Mesenchymal stem cell (in vitro differentiated cells and primary cell): ENCODE data around the gene TPRKB.

ENCODE experiments used
- DNase-seq: peaks from one replicate; pipeline ENCODE4 v3.0.0-alpha.2; 2013
- H2AFZ ChIP-seq: one replicate; pipeline ENCODE4 v1.6.1; 2013; ENCODE audit warnings: low read depth, mild to moderate bottlenecking, control low read depth, inconsistent platforms, low read length, moderate library complexity
- H2AK5ac ChIP-seq: 2 replicates; pipeline ENCODE4 v1.6.1; 2013; ENCODE audit warnings: low read length, moderate library complexity, mild to moderate bottlenecking, inconsistent platforms; ENCODE audit not compliant: severe bottlenecking
- H2BK120ac ChIP-seq: one replicate; pipeline ENCODE4 v1.6.1; 2013; ENCODE audit warnings: low read depth, mild to moderate bottlenecking, inconsistent platforms, low read length, moderate library complexity
- H2BK12ac ChIP-seq, 2 experiments: one replicate each; pipeline ENCODE4 v1.6.1; 2013; ENCODE audit warnings: inconsistent platforms in 2 of 2, low read length in 2 of 2, mild to moderate bottlenecking in 2 of 2, moderate library complexity in 2 of 2, control low read depth in 1 of 2
- H2BK15ac ChIP-seq: one replicate; pipeline ENCODE4 v1.6.1; 2013; ENCODE audit warnings: mild to moderate bottlenecking, low read depth, inconsistent platforms; ENCODE audit not compliant: poor library complexity, severe bottlenecking
- H2BK5ac ChIP-seq: 2 replicates; pipeline ENCODE4 v1.6.1; 2013; ENCODE audit warnings: low read depth, mild to moderate bottlenecking, low read length, control low read depth, inconsistent platforms; ENCODE audit not compliant: poor library complexity, severe bottlenecking
- H3K14ac ChIP-seq, 2 experiments: one replicate each; pipeline ENCODE4 v1.6.1; 2013; ENCODE audit warnings: inconsistent platforms in 2 of 2, low read length in 2 of 2, control low read depth in 1 of 2, mild to moderate bottlenecking in 1 of 2, moderate library complexity in 1 of 2
- H3K18ac ChIP-seq, 2 experiments: one replicate each; pipeline ENCODE4 v1.6.1; 2013; ENCODE audit warnings: inconsistent platforms in 2 of 2, low read length in 2 of 2, control low read depth in 1 of 2, low read depth in 1 of 2, mild to moderate bottlenecking in 1 of 2
- H3K23ac ChIP-seq, 2 experiments: one replicate each; pipeline ENCODE4 v1.6.1; 2013; ENCODE audit warnings: inconsistent platforms in 2 of 2, low read length in 2 of 2, mild to moderate bottlenecking in 2 of 2, moderate library complexity in 2 of 2, control low read depth in 1 of 2
- H3K27ac ChIP-seq: 2 replicates; pipeline ENCODE4 v1.5.1; 2013; ENCODE audit warnings: mild to moderate bottlenecking, moderate library complexity, low read length, control low read depth, inconsistent platforms; ENCODE audit not compliant: poor library complexity, severe bottlenecking
- H3K27me3 ChIP-seq, 2 experiments: 2 replicates each; pipeline versions ENCODE4 v1.6.1 to v1.7.0; 2013; ENCODE audit warnings: low read length in 2 of 2, mild to moderate bottlenecking in 2 of 2, moderate library complexity in 2 of 2, control low read depth in 1 of 2, inconsistent platforms in 1 of 2; ENCODE audit not compliant: control insufficient read depth in 1 of 2, insufficient read depth in 1 of 2
- H3K36me3 ChIP-seq, 2 experiments: 2 replicates each; pipeline versions ENCODE4 v1.6.1 to v1.7.0; 2013; ENCODE audit warnings: low read length in 2 of 2, control low read depth in 1 of 2, inconsistent platforms in 1 of 2, low read depth in 1 of 2, mild to moderate bottlenecking in 1 of 2; ENCODE audit not compliant: insufficient read depth in 2 of 2, control insufficient read depth in 1 of 2
- H3K4ac ChIP-seq, 2 experiments: one replicate each; pipeline ENCODE4 v1.6.1; 2013; ENCODE audit warnings: inconsistent platforms in 2 of 2, low read length in 2 of 2, mild to moderate bottlenecking in 2 of 2, moderate library complexity in 2 of 2, control low read depth in 1 of 2, low read depth in 1 of 2
- H3K4me1 ChIP-seq: 2 replicates; pipeline ENCODE4 v1.6.1; 2013; ENCODE audit warnings: low read depth, low read length, control low read depth; ENCODE audit not compliant: control insufficient read depth, insufficient read depth
- H3K4me2 ChIP-seq: 2 replicates; pipeline ENCODE4 v1.6.1; 2013; ENCODE audit warnings: low read length, mild to moderate bottlenecking, inconsistent platforms; ENCODE audit not compliant: poor library complexity, severe bottlenecking
- H3K4me3 ChIP-seq, 2 experiments: 2 replicates each; pipeline versions ENCODE4 v1.5.1 to v1.7.0; 2013; ENCODE audit warnings: low read length in 2 of 2, mild to moderate bottlenecking in 2 of 2, control low read depth in 1 of 2, low read depth in 1 of 2; ENCODE audit not compliant: insufficient read depth in 1 of 2
- H3K79me1 ChIP-seq: replicated peaks from 2 replicates; pipeline ENCODE4 v1.6.1; 2013; ENCODE audit warnings: mild to moderate bottlenecking, control low read depth, low read length, inconsistent platforms; ENCODE audit not compliant: poor library complexity, severe bottlenecking
- H3K9ac ChIP-seq: 2 replicates; pipeline ENCODE4 v1.7.0; 2013; ENCODE audit warnings: mild to moderate bottlenecking, low read length, moderate library complexity
- H3K9me3 ChIP-seq: 2 replicates; pipeline ENCODE4 v1.7.0; 2013; ENCODE audit warnings: mild to moderate bottlenecking, low read length; ENCODE audit not compliant: control insufficient read depth
- H4K8ac ChIP-seq: one replicate; pipeline ENCODE4 v1.6.1; 2013; ENCODE audit warnings: inconsistent platforms, mild to moderate bottlenecking, low read length, moderate library complexity
- H4K91ac ChIP-seq: one replicate; pipeline ENCODE4 v1.6.1; 2013; ENCODE audit warnings: mild to moderate bottlenecking, low read length, inconsistent platforms
- WGBS: methylation state at CpG from one replicate; pipeline ENCODE4 v1.1.7; 2013; ENCODE audit warnings: mixed read lengths; 5-methylcytosine and 5-hydroxymethylcytosine counted together

TPRKB gene

DNA sequence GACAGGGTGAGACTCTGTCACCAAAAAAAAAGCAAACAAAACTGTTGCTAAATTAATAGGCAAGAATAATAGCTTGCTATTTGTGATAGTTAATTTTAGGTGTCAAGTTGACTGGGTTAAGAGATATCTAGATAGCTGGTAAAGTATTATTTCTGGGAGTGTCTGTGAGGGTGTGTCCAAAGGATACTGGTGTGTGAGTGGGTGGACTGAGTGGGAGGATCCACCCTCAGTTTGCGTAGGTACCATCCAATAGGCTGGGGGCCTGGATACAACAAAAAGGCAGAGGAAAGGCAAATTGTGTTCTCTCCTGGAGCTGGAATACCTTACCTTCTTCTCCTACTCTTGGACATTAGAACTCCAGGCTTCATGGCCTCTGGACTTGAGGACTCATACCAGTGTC, 27.8 kb upstream of the TPRKB start:
- Histone ChIP-seq H3K9me3 (no peaks in the 10 kb centered on the region), H3K27me3 (no peaks in the 10 kb centered on the region), H2BK120ac (no peak overlapping the region), H2BK5ac (no peak overlapping the region), H3K4me2 (no peak overlapping the region), H2BK12ac (no peak overlapping the region), H3K14ac (no peak overlapping the region), H2AK5ac (no peak overlapping the region), H2BK15ac (no peak overlapping the region), H3K27ac (no peak overlapping the region), H3K18ac (no peak overlapping the region), H3K36me3 (peaks cover 19 to 94% of the 10 kb centered on the region in 2 experiments), H3K79me1 (peaks cover 21% of the 10 kb centered on the region), H3K9ac (no peak overlapping the region), H3K4me1 (no peaks in the 10 kb centered on the region), H3K23ac (no peak overlapping the region), H2AFZ (no peak overlapping the region), H3K4ac (no peak overlapping the region), H3K4me3 (no peak overlapping the region), H4K8ac (no peak overlapping the region), H4K91ac (no peak overlapping the region)
- 91% methylated on average over 1 of the region's 1 CpG for WGBS
- no peak for DNase-seq

- Histone ChIP-seq H4K91ac (no peak overlapping the region), H3K4ac (no peak overlapping the region), H3K4me2 (no peak overlapping the region), H3K9ac (no peak overlapping the region), H3K4me1 (no peaks in the 10 kb centered on the region), H2AK5ac (no peak overlapping the region), H3K4me3 (no peak overlapping the region), H3K9me3 (no peaks in the 10 kb centered on the region), H2BK120ac (no peak overlapping the region), H3K27ac (no peak overlapping the region), H2AFZ (no peak overlapping the region), H4K8ac (no peak overlapping the region), H3K79me1 (peaks cover 21% of the 10 kb centered on the region), H2BK12ac (no peak overlapping the region), H3K14ac (no peak overlapping the region), H3K27me3 (no peaks in the 10 kb centered on the region), H2BK5ac (no peak overlapping the region), H3K18ac (no peak overlapping the region), H2BK15ac (no peak overlapping the region), H3K23ac (no peak overlapping the region), H3K36me3 (peaks cover 27 to 82% of the 10 kb centered on the region in 2 experiments)
- no peak for DNase-seq
- WGBS = no CpG with 5 or more reads among the region's 1 CpG
Measured at GRCh38 chr2:73762571-73762970, 25.4 kb upstream of the TPRKB start.

GRCh38 chr2:73759904-73760303, 22.8 kb upstream of the TPRKB start:
- H2BK12ac ChIP-seq = no peak overlapping the region

GRCh38 chr2:73759285-73759764, 22.2 kb upstream of the TPRKB start:
- H4K91ac ChIP-seq = no peak overlapping the region
- no peak overlapping the region for H4K8ac ChIP-seq
- no peak overlapping the region for H3K18ac ChIP-seq
- H2AK5ac ChIP-seq = no peak overlapping the region
- peaks cover 21% of the 10 kb centered on the region for H3K79me1 ChIP-seq
- H2AFZ ChIP-seq = no peak overlapping the region
- no peaks in the 10 kb centered on the region for H3K9me3 ChIP-seq
- no peaks in the 10 kb centered on the region for H3K4me1 ChIP-seq
- no peak for DNase-seq
- no peak overlapping the region for H3K14ac ChIP-seq
- H3K36me3 ChIP-seq = peaks cover 32 to 70% of the 10 kb centered on the region in 2 experiments
- H3K4me3 ChIP-seq = no peak overlapping the region
- no peak overlapping the region for H3K4ac ChIP-seq
- no peaks in the 10 kb centered on the region for H3K27me3 ChIP-seq
- H3K9ac ChIP-seq = no peak overlapping the region
- no peak overlapping the region for H2BK15ac ChIP-seq
- H2BK5ac ChIP-seq = no peak overlapping the region
- no peak overlapping the region for H2BK120ac ChIP-seq
- WGBS = 85% methylated on average over 2 of the region's 3 CpGs
- no peak overlapping the region for H3K27ac ChIP-seq
- H2BK12ac ChIP-seq = no peak overlapping the region
- H3K4me2 ChIP-seq = no peak overlapping the region
- H3K23ac ChIP-seq = no peak overlapping the region

More at GRCh38 chr2:73759904-73760303, 22.8 kb upstream of the TPRKB start:
- WGBS = 100% methylated on average over 1 of the region's 2 CpGs
- Histone ChIP-seq H2BK5ac (no peak overlapping the region), H3K27ac (no peak overlapping the region), H3K36me3 (peaks cover 31 to 76% of the 10 kb centered on the region in 2 experiments), H3K9ac (no peak overlapping the region), H3K4ac (no peak overlapping the region), H3K14ac (no peak overlapping the region), H3K79me1 (peaks cover 21% of the 10 kb centered on the region), H2AK5ac (no peak overlapping the region), H3K27me3 (no peaks in the 10 kb centered on the region), H3K4me1 (no peaks in the 10 kb centered on the region), H2BK15ac (no peak overlapping the region), H3K4me3 (no peak overlapping the region), H3K18ac (no peak overlapping the region), H3K4me2 (no peak overlapping the region), H4K91ac (no peak overlapping the region), H4K8ac (no peak overlapping the region), H3K9me3 (no peaks in the 10 kb centered on the region), H3K23ac (no peak overlapping the region), H2AFZ (no peak overlapping the region), H2BK120ac (no peak overlapping the region)
- peak; percentile 20 for DNase-seq
